HG02885 (cell line): ENCODE results near the gene HS3ST3A1.
"Not testable (repeated sequence)": the region's sequence is repeated elsewhere in the genome, so short reads cannot be mapped to it uniquely, and the experiment has no call there.

ENCODE experiments used
- ATAC-seq: cut with Tn5 transposase; IDR thresholded peaks from one replicate; pipeline ENCODE4 v1.9.1; 2021; ENCODE audit warnings: mild to moderate bottlenecking; ENCODE audit not compliant: unreplicated experiment, poor library complexity

HS3ST3A1 gene

GRCh38 chr17:13576661-13577526 lies 24.8 kb downstream of the HS3ST3A1 start:
- ATAC-seq: no peak

GRCh38 chr17:13575922-13576419 lies 25.8 kb downstream of the HS3ST3A1 start:
- ATAC-seq: no peak

- no peak for ATAC-seq
Measured at GRCh38 chr17:13575466-13575865, 26.3 kb downstream of the HS3ST3A1 start.

- ATAC-seq: no peak
Measured at GRCh38 chr17:13572581-13572980, 29.1 kb downstream of the HS3ST3A1 start.

- no peak for ATAC-seq
Measured at GRCh38 chr17:13569398-13570123, 32.2 kb downstream of the HS3ST3A1 start.

GRCh38 chr17:13568582-13569397 lies 32.9 kb downstream of the HS3ST3A1 start:
- no peak for ATAC-seq

- ATAC-seq: no peak
Measured at GRCh38 chr17:13563866-13564265, 37.9 kb downstream of the HS3ST3A1 start.

- no peak for ATAC-seq
Measured at GRCh38 chr17:13562271-13562800, 39.4 kb downstream of the HS3ST3A1 start.

GRCh38 chr17:13561606-13562270 lies 40.0 kb downstream of the HS3ST3A1 start:
- no peak for ATAC-seq

- no peak for ATAC-seq
Measured at GRCh38 chr17:13560935-13561334, 40.8 kb downstream of the HS3ST3A1 start.

GRCh38 chr17:13558588-13558987 lies 43.1 kb downstream of the HS3ST3A1 start:
- ATAC-seq: no peak

- no peak for ATAC-seq
Measured at GRCh38 chr17:13557077-13557476, 44.7 kb downstream of the HS3ST3A1 start.

- ATAC-seq: no peak
Measured at GRCh38 chr17:13554231-13554630, 47.5 kb downstream of the HS3ST3A1 start.

GRCh38 chr17:13550291-13550690 lies 51.4 kb downstream of the HS3ST3A1 start:
- ATAC-seq: no peak

- not testable (repeated sequence) for ATAC-seq
Measured at GRCh38 chr17:13548576-13548975, 53.2 kb downstream of the HS3ST3A1 start.

- no peak for ATAC-seq
Measured at GRCh38 chr17:13546851-13547250, 54.9 kb downstream of the HS3ST3A1 start.

- ATAC-seq: no peak
Measured at GRCh38 chr17:13545941-13546340, 55.8 kb downstream of the HS3ST3A1 start.

- ATAC-seq: no peak
Measured at GRCh38 chr17:13544765-13545164, 57.0 kb downstream of the HS3ST3A1 start.

- ATAC-seq: no peak
Measured at GRCh38 chr17:13544292-13544691, 57.4 kb downstream of the HS3ST3A1 start.

- ATAC-seq: no peak
Measured at GRCh38 chr17:13542636-13543035, 59.1 kb downstream of the HS3ST3A1 start.
